Stomach smooth muscle (tissue), 2 donors: Measurements from ENCODE around the gene NUP93.

Source experiments
- H3K27ac ChIP-seq: one replicate; pipeline ENCODE4 v1.7.0; 2013; ENCODE audit warnings: mild to moderate bottlenecking, low read length, inconsistent platforms
- H3K27me3 ChIP-seq, 2 donors: one replicate each; pipeline ENCODE4 v1.7.0; 2013; ENCODE audit warnings: low read length in 2 of 2; ENCODE audit not compliant: insufficient read depth in 2 of 2, control insufficient read depth in 1 of 2
- H3K36me3 ChIP-seq, 2 donors: one replicate each; pipeline ENCODE4 v1.7.0; 2013; ENCODE audit warnings: low read length in 2 of 2; ENCODE audit not compliant: control insufficient read depth in 2 of 2, insufficient read depth in 2 of 2
- H3K4me1 ChIP-seq: one replicate; pipeline ENCODE4 v1.7.0; 2013; ENCODE audit warnings: low read length; ENCODE audit not compliant: control insufficient read depth, insufficient read depth
- H3K4me3 ChIP-seq, 2 donors: one replicate each; pipeline ENCODE4 v1.7.0; 2013; ENCODE audit warnings: low read length in 2 of 2
- H3K9ac ChIP-seq, 2 donors: one replicate each; pipeline ENCODE4 v1.7.0; 2013; ENCODE audit warnings: low read length in 2 of 2, mild to moderate bottlenecking in 1 of 2
- H3K9me3 ChIP-seq, 2 donors: one replicate each; pipeline ENCODE4 v1.7.0; 2013; ENCODE audit warnings: low read length in 2 of 2; ENCODE audit not compliant: control insufficient read depth in 2 of 2
- donor health status: healthy.
- donor health status: Pancreatic carcinoma.

The NUP93 gene

DNA sequence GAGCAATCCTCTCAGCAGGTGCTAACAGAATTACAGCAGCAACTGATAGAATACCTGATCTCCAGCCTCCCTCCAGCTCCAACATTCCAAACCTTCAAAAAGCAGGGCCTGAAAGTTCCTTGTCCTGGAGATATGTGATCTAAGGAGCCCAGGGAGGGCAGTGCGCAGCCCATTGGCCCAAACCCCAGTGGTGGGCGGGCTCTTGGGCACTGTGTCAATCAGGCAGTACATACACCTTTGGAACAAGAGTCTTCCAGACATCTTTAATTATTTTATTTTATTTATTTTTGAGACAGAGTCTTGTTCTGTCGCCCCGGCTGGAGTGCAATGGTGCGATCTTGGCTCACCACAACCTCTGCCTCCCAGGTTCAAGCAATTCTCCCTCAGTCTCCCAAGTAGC, 159.3 kb downstream of the NUP93 start:
- Histone ChIP-seq H3K36me3 (no peaks in the 10 kb centered on the region), H3K4me1 (no peaks in the 10 kb centered on the region), H3K9me3 (no peaks in the 10 kb centered on the region), H3K27ac (no peak overlapping the region), H3K27me3 (no peaks in the 10 kb centered on the region), H3K4me3 (no peak overlapping the region), H3K9ac (no peak overlapping the region)

DNA sequence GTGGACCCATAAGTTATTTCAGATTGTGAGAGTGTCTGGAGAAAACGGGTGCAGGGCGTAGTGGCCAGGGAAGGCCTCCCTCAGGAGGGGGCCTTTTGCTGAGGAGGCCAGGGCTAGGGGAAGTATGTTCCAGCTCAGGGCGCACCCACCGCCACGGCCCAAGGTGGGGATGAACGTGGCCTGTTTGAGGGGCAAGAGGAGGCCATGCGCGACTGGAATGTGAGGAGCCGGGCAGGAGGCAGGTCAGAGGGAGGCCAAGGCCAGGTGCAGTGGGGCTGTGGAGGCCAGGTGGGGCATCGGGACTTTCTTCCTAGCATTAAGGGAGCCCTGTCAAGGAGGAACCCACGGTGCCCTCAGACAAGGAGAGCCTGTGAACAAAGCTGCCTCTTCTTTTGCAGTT, 161.8 kb downstream of the NUP93 start:
- Histone ChIP-seq H3K27me3 (no peaks in the 10 kb centered on the region), H3K4me3 (no peak overlapping the region), H3K4me1 (no peaks in the 10 kb centered on the region)

DNA sequence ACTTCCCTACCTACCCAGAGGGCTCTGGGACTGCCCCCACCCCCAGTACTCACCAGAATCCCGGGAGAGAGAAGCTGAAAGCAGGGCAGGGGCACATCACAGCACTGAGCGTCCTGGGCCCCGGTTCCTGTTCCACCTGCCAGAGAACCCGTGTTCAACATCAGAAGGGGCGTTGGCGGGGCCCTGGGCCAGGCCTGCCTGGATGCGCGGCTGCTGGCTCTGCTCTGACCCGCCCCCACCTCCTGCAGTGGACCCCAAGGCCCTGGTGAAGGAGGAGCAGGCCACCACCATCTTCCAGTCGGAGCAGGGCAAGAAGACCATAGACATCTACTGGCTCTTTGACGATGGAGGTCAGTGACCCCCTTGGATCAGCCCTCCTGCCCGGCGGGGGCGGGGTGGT, 162.8 kb downstream of the NUP93 start:
- Histone ChIP-seq H3K27me3 (no peaks in the 10 kb centered on the region), H3K4me3 (no peak overlapping the region), H3K9me3 (no peaks in the 10 kb centered on the region), H3K9ac (no peak overlapping the region), H3K36me3 (no peaks in the 10 kb centered on the region), H3K27ac (no peak overlapping the region), H3K4me1 (no peaks in the 10 kb centered on the region)

More for the DNA sequence above, 161.8 kb downstream of the NUP93 start:
- Histone ChIP-seq H3K9ac (no peak overlapping the region), H3K9me3 (no peaks in the 10 kb centered on the region), H3K36me3 (no peaks in the 10 kb centered on the region), H3K27ac (no peak overlapping the region)

DNA sequence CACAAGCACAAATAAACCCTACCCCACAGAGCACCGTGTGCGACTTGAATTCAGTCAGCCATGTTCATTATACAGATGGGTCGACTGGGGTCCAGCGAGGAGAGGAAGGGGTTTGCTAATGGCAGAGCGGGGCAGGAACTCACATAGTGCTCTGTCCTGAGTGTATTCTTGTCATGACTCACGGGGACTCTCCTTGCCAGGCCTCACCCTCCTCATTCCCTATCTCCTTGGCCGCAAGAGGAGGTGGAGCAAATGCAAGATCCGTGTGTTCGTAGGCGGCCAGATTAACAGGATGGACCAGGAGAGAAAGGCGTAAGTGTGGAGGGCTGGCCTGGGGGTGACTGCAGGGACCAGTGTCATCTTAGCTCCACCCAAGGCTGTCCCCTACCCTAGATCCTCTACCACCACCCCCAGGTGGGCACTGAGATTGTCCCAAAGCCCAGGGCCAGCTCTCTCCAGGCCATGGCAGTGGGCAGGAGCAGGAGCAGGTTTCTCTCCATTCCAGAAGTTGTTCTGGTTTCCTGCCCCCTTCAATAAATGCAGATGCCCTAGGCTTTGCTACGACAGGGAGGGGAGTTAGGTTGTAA, 164.5 kb downstream of the NUP93 start:
- Histone ChIP-seq H3K9me3 (no peaks in the 10 kb centered on the region), H3K27ac (no peak overlapping the region), H3K36me3 (no peaks in the 10 kb centered on the region), H3K27me3 (no peaks in the 10 kb centered on the region), H3K9ac (no peak overlapping the region), H3K4me3 (no peak overlapping the region), H3K4me1 (no peaks in the 10 kb centered on the region)

DNA sequence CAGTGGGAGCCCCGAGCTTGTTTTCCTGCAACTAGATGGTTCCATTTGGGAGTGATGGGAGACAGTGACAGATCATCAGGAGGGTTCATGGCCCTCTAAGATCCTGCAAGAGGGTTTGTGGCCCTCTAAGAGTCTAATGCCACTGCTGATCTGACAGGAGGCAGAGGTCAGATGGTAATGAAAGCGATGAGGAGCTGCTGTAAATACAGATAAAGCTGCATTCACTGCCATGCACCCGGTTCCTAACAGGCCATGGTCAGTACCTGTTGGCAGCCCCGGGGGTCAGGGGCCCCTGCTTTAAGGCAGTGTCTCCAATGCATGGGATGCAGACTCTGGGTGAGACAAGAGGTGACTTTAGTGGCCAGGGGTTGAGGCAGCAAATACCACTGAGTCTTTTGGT, 165.9 kb downstream of the NUP93 start:
- Histone ChIP-seq H3K27me3 (no peaks in the 10 kb centered on the region), H3K9ac (no peak overlapping the region), H3K4me3 (no peak overlapping the region), H3K36me3 (no peaks in the 10 kb centered on the region), H3K4me1 (no peaks in the 10 kb centered on the region), H3K9me3 (no peaks in the 10 kb centered on the region), H3K27ac (no peak overlapping the region)

DNA sequence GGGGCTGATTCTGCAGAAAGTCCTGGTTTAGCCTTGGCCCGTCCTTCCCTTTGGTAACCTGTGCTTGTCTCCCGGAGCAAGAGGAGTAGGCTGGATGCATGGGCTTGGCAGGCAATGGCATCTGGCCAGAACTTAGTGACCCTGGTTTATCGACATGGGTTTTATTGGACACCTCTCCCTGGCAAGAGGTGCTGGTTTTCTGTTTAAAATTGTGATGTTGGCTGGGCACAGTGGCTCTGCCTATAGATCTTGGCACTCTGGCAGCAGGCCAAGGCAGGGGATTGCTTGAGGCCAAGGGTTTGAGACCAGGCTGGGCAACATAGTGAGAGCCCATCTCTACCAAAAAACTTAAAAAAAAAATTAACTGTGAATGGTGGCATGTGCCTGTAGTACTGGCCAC, 166.3 kb downstream of the NUP93 start:
- Histone ChIP-seq H3K36me3 (no peaks in the 10 kb centered on the region), H3K9me3 (no peaks in the 10 kb centered on the region), H3K27ac (no peak overlapping the region), H3K4me1 (no peaks in the 10 kb centered on the region), H3K4me3 (no peak overlapping the region), H3K27me3 (no peaks in the 10 kb centered on the region), H3K9ac (no peak overlapping the region)

DNA sequence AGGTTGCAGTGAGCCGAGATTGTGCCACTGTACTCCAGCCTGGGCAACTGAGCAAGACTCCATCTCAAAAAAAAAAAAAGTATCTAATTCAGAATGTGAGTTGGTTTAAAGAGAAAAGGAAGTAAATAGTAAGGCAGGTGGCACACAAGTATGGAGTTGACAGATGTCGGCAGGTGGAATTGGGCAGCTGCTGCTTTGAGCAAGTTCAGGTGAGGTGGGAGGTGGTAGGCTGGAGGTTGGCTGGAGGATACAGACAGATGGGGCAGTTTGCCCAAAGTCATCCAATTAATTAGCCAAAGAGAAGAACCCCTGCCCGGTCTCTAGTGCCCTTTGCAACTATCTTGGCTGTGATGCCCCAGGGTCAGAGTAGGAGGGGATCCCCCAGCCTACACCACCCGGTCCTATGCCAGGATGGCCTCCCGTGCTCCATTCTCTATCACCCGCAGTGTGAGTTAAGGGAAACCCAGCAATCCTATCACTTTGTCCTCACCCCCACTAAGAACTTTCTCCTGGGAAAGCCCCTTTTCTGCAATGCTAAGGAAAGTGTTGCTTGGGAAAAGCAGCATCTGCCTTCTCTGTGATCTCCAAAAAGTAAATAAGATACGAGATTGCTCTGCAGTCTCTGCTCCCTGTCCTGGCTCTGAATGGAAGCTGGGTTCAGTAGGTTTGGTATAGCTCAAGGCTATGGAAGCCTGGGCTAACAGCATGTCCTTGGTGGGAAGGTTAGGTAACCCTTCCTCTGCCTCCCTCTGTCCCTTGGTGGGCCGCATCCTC, 167.3 kb downstream of the NUP93 start:
- H3K27ac ChIP-seq = no peak overlapping the region
- no peaks in the 10 kb centered on the region for H3K27me3 ChIP-seq
- H3K4me1 ChIP-seq = no peaks in the 10 kb centered on the region
- no peaks in the 10 kb centered on the region for H3K36me3 ChIP-seq
- no peak overlapping the region for H3K9ac ChIP-seq
- H3K4me3 ChIP-seq = no peak overlapping the region
- no peaks in the 10 kb centered on the region for H3K9me3 ChIP-seq

DNA sequence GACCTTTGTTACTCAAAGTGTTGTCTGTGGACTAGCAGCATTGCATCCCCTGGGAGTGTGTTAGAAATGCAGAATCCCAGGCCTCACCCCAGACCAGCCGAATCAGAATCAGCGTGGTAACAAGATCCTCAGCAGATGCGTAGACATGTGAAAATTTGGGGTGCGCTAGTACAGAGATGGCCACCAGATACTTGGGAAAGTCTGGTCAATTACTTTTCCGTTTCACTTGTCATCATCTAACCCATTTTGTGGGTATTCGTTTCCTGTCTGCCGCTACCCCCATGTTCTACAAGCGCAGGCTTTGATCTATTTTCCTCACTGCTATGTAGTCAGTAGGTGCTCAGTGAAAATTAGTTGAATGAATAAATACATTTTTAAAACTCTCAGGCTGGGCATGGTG, 168.9 kb downstream of the NUP93 start:
- no peak overlapping the region for H3K4me3 ChIP-seq

More for the DNA sequence above, 168.9 kb downstream of the NUP93 start:
- Histone ChIP-seq H3K9ac (no peak overlapping the region), H3K27me3 (no peaks in the 10 kb centered on the region), H3K9me3 (no peaks in the 10 kb centered on the region), H3K27ac (no peak overlapping the region), H3K4me1 (no peaks in the 10 kb centered on the region), H3K36me3 (no peaks in the 10 kb centered on the region)
